Spleen (tissue), 7 donors: ENCODE measurements around the gene OR2W1.

ENCODE experiments used
- POLR2AphosphoS5 ChIP-seq, 3 donors: sonication (generic); formaldehyde crosslinking; IDR thresholded peaks; one replicate each; pipeline ENCODE4 v1.5.1; 2017; ENCODE audit warnings: antibody characterized with exemption in 3 of 3
- TF ChIP-seq, protein P1 (sequence below), 11 experiments: fragments of 200-600 bp in 7 of 11; fragments of 450-650 bp in 4 of 11; sonication (generic) in 4 of 11; IDR thresholded peaks in 8 of 11; conservative IDR thresholded peaks in 3 of 11; 1 replicate in 7 of 11; 2 replicates in 4 of 11; pipeline versions ENCODE4 v1.4.0 to v1.8.0; 2016 to 2021; ENCODE audit warnings: antibody characterized with exemption in 11 of 11, inconsistent platforms in 4 of 11, mild to moderate bottlenecking in 1 of 11
- donor health status: DM: no; HTN: no; CAD: no; lungs with moderate emphysema.
- donor health status: DM: no; HTN: no; CAD: no.
- donor health status: DM: no; HTN: no; CAD: no.

DNA sequence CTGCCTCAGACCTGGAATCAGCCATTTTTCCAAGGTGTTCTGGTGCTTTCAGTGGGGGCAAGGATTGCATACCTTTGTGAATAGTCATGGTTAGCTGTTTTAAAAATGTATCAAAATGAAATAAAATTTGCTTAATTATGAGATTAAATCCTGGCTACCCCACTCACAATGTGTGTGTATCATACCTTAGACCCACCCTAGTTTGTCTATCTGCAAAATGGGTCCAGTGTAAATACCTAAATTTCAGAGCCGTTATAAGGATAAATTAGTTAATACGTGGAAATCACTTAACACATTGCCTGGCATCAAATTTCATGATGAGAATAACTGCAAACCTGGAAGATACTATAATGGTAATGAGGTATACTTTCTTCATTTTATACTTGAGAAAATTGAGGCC, 36.9 kb downstream of the OR2W1 start:
- TF ChIP-seq, protein P1, sequence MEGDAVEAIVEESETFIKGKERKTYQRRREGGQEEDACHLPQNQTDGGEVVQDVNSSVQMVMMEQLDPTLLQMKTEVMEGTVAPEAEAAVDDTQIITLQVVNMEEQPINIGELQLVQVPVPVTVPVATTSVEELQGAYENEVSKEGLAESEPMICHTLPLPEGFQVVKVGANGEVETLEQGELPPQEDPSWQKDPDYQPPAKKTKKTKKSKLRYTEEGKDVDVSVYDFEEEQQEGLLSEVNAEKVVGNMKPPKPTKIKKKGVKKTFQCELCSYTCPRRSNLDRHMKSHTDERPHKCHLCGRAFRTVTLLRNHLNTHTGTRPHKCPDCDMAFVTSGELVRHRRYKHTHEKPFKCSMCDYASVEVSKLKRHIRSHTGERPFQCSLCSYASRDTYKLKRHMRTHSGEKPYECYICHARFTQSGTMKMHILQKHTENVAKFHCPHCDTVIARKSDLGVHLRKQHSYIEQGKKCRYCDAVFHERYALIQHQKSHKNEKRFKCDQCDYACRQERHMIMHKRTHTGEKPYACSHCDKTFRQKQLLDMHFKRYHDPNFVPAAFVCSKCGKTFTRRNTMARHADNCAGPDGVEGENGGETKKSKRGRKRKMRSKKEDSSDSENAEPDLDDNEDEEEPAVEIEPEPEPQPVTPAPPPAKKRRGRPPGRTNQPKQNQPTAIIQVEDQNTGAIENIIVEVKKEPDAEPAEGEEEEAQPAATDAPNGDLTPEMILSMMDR (IDR thresholded peaks at IDR 0.05 in 8 of 11, conservative IDR thresholded peaks at IDR 0.05 in 3 of 11), result no peak
- TF ChIP-seq POLR2AphosphoS5 (IDR thresholded peaks at IDR 0.05), result no peak
